ENCODE measurements around the gene TMEM255B.
"Not testable (repeated sequence)": the region's sequence is repeated elsewhere in the genome, so short reads cannot be mapped to it uniquely, and the experiment has no call there.

GRCh38 chr13:113725329-113726105 is 33.5 kb upstream of the TMEM255B start:
- TF ChIP-seq CTCF (IDR thresholded peaks at IDR 0.05; ENCODE audit: low read length); EZH2 (IDR thresholded peaks at IDR 0.05; ENCODE audit: borderline replicate concordance, low read length): not testable (repeated sequence)

Measured in OCI-LY1 (cell line).